ENCODE measurements around the gene HEPN1.
A peak's percentile ranks its signal among the peaks of the same experiment; 100 is the strongest.

Gene HEPN1

DNA sequence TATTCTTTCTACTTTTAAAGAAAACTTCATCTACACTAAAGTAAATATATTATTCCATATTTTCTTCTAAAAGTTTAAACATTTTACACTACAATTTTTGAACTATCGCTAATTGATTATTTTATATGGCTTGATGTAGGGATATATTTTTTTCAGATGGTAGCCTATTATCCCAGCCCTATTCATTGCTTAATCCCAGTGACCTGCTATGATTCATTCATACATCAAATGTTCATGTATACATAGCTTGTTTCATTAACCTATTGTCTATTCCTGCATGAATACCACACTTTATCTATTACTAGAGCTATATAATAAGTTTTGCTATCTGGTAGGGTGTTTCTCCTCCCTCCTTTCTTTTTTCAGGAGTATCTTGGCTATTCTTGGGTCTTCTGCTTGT, 16.4 kb upstream of the HEPN1 start:
- DNase-seq = no peak

DNA sequence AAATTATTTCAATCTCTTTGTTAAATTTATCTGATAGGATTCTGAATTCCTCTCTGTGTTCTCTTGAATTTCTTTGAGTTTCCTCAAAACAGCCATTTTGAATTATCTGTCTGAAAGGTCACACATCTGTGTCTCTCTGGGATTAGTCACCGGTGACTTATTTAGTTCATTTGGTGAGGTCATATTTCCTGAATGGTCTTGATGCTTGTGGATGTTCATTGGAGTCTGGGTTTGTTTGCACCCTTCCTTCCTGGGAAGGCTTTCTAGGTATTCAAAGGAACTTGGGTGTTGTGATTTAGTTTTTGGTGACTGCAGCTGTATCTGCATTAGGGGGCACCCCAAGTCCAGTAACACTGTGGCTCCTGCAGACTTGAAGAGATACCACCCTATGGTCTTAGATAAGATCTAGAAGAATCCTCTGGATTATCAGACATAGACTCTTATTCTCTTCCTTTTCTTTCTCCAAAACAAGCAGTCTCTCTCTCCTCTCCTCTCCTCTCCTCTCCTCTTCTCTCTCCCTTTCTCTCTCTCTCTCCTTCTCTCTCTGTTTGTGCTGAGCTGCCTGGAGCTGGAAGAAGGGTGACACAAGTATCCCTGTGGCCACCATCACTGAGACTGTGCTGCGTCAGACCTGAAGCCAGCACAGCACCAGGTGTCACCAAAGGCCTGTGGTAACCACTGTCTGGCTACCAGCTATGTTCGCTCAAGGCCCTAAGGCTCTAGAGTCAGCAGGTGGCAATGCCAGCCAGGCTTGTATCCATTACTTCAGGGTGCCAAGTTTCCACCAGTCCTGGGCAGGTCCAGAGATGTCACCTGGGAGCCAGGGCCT, 3.3 kb upstream of the HEPN1 start:
- no peak for DNase-seq

DNA sequence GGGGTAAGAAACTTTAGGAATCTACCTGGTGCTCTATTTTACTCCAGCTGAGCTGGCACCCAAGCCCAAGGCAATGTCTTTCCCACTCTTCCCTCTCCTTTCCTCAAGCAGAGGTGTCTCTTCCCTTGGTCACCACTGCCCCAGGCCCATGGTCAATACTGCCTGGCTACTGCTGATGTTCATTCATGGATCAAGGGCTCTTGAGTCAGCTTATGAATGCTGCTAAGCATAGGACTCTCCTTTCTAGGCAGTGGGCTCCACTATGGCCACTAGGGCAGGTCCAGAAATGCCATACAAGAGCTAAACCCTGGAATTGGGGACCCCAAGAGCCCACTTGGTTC, 2.7 kb upstream of the HEPN1 start:
- DNase-seq = no peak

DNA sequence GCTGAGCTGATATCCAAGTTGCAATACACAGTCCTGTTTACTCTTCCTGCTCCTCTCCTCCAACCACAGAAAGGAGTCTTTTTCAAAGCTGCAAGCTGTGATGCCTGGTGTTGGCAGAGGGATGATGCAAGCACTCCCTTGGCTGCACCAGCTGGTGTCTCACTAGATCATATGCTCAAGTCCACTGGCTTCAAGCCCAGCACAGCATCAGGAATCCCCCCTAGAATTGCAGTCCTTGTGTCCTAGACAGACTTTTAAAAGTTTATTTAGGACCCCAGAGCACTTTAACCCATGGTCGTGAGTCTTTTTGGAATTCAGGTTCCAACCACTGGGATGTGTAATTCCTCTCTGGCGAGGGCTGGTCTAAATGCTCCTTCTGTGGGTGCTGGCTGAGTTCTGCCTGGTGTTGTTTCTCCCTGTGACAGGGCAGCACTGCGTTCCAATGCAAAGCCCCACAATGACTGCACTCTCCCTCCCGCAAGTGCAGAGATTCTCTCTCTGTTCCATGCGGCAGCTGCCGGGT, 1.9 kb upstream of the HEPN1 start:
- DNase-seq = peak; percentile 88

DNA sequence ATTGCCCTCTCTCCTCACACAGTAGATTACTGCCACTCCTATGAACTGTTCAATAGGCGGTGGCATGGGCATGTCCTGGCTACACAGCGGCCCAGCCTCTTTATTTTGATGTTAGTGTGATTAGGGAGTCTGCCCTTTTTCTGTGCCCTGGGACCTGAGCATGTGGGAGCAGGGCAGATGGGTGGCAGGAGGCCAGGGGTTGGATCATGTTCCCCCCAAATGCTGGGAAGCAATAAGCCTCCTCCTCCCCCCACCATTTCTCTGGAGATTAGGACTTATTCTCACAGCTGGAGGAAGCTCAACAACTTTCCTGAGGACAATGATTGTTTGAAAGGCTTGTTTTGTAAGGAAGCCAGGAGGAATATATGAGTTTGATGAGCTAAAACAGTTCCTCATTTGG, 848 bp downstream of the HEPN1 start:
- DNase-seq = no peak

DNA sequence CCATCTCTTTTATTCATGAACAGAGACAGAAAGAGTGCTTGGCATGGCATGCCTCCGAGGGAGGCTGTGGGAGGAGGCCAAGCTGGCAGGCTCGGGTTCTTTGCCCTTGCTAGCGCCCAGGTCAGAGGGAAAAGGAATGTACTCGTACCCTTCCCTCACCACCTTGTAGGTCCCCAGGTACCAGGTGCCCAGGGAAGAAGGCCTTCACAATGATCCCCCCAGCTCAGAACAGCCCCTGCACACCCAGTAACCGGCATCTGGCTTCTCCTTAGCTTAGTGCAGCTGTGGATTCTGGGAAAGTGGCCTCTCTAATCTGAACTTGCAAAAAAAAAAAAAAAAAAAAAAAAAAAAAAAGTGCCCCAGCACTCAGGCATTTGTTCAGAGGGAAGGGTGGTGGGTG, 1.3 kb downstream of the HEPN1 start:
- no peak for DNase-seq

DNA sequence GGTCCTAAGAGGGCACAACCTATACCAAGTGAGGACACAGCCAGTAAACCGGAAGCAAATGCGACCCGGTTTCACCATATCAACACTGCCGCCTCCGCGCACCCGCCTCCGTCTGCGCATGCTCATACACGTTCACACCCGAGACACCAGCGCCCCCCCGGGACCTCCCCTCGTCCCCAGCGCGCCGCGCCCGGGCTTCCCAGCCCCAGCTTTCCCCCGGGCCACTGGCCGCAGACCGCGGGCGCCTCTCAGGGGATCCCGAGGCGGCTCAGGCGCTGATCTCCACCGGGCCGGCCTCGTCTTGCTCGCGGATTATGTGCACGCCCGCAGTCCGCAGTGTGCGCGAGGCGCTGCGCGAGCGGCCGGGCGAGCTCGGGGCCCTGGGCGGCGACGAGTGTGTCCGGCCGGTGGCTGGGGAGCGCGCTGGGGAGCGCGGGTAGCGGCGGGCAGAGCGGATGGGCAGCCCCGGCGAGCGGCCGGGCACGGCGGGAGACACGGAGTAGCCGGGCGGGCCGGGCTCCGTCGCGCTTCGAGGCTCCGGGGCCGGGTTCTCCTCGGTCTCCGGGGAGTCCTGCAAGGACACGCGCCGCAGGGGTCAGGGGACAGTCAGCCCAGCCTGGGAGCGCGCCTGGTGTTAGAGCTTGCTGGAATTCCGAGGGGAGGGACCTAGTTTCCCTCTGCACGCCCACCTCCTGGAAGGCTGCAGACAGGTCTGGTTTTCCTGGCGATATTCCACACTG, 2.0 kb downstream of the HEPN1 start:
- peak; percentile 28 for DNase-seq

DNA sequence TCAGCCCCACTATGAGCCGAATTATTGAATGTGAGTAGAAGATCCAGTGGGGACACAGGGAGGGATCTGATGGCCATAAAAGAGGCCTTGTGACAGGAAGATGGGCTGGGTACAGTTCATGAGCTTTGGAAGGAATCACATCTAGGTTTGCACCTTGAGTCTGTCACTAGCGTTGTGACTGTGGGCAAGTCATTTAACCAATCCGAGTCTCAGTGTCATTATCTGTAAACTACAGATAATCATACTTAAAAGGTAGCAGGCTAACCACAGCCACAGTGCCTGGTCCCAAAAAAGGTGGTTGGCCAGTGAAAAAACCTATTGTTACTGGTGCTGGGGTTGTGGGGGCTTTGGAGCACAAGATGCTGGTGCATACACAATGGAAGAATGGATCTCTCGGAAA, 3.8 kb downstream of the HEPN1 start:
- no peak for DNase-seq

DNA sequence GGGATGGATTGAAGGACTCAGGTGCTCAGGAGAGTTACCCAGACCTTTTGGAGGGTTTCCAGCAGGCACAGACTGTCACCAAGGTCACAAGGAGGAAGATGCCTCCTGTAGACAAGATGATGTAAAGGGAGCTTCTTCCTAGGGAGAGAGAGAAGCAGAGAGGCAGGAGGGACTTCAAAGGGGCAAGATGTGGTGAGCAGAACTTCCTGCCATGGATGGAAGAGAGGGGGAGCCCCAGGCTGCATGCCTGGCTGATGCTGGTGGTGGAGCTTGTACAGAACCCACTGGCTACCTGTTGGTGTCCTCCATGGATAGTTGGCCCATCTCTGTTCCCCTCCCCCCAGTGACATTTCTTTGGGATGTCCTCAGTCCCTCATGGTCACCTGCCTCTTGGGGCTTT, 4.2 kb downstream of the HEPN1 start:
- DNase-seq = no peak

DNA sequence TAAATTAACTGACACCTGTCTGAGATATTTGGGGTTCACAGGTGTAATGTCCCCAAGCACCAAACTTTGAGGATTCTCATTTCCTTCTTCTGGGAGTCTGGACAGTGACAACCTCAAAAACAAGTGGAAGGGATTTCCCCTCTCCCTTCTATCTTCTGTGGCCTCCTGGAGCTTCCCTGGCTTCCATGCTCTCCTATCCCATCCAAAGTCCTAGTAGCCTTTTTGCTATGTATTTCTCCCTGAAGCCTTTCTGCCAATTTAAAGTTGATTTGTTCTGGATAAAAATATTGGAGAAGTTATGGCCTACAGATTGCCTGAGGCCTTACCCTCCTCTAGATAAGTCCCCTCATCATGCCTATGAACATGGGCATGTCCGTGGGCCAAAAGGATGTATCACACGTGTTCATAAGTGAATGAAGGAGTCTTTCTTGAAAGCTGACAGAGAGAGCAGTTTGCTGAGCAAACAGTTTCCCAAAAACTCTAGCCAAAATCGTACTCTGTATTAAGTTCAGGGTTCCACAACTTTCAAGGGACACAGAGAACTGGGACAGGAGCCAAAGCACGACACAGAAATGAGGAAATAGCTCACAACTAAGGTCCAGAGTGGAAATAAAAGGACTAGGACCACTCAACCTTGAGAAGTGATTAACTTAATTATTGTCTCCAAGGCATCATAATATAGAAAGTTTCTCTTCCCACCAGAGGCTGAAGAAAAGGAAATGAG, 10.1 kb downstream of the HEPN1 start:
- no peak for DNase-seq

DNA sequence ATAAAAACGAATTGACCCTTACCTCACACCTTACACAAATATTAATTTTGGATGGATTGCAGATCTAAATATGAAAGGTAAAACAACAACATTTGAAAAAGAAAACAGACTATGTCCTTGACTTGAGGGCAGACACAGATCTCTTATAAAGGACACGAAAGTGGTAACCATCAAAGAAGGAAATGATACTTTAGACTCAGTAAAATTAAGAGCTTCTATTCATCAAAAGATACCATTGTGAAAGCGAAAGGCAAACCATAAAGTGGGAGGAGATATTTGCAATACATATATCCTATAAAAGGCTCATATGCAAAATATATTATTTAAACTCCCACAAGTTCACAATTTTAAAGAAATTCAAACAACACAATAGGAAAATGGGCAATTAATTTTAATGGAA, 11.7 kb downstream of the HEPN1 start:
- no peak for DNase-seq

DNA sequence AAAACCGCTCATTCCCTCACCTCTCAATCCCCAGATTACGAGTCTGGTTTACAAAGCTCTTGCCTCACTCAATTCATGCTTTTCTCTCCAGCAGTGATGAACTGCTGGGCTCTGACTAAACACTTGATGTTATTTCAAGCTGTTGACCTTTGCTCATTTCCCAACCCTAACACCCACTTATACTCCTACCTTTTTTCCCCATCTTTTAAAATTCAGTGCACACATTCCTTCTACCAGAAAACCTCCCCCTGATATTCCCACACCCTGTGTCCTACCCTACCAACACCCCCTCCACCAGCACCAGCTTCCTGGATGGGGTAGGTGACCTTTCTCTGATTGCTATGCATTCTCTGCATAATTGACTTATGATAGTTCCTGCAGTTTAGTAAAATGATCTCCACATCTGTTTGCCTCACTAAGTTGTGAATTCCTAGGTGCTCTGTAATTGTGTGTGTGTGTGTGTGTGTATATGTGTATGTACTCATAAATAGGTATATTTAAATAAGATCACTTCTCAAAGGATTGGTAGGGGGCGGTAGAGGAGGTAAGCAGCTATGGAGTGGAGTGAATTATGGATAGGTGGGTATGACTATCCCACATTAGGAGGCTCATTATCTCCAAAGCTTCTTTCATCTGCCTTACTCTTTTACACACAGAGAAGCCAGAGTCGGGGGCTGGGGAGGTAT, 16.0 kb downstream of the HEPN1 start:
- DNase-seq = no peak

DNA sequence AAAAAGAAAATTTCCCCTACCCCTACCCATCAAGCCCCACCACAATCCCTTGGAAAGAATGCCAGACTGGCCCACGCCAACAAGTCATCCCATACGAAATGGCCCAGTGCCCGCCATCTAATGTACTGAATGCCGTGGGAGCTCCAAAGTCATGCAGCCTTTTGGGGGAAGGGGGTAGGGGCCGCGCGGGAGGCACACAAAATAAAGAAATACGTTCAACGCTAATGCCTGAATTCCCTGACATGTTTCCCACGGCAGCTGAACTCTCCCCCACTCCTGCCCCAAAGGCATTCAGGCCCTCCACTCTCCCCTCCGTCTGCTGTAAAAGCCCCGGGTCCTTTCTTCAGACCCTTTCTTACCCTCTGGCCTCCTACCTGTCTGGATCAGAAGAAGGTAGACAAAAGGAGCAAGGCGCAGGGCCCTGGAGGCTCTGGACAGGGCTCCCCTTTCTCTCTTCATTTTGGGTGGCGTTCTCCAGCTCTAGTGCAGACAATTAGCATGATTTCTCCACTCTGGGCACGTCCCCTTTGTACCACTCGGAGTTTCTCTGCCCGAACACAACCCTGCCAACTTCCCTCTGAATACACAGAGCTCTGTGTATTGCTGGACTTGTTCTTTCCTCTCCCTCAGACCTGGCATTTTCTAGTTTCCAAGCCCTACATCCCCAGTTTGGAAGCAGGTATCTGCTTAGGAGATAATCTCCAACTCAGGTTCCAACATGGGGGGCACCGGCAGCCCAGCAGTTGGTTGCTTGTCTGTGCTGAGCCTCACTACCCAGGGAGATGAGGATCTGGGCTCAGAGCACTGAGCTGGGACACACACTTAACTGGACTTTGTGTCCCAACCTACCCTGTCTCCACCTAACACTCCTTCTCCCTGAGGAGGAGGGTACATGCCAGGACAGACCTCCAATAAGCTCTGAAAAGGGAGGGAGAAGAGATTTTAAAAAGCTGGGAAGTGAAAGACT, 16.8 kb downstream of the HEPN1 start, which contains the start of gene HEPACAM:
TSS of gene HEPACAM (minus strand) at position 500 of the 967 bp plus-strand sequence. CDS start at position 459, 41 bp downstream.
- DNase-seq = no peak

DNA sequence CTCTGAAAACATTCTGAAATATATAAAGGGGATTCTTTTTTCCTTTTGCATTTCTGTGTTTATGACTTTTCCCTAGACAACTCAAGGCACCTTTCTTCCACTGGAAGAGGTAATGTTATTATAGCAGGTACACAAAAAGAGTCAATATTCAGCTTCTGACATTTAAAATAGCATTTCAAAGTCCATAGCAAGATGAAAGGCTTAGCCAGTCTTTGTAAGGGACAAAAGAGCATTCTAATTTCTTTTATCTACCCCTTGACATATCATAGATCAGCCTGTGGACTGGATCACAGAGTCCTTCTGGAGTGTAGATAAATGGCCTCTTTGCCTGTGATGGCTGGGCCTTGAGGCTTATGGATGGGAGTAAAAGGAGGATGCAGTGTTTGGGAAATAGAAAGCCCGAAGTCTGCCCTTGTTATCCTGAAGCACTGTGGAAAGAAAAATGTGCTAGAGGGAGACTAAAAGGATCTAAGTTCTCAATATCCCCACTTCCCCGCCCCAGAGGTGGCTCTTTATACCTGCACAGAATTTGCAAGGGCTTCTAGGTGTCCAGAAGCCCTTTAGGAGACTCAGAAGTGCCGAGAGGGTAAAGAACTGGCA, 18.4 kb downstream of the HEPN1 start:
- no peak for DNase-seq

DNA sequence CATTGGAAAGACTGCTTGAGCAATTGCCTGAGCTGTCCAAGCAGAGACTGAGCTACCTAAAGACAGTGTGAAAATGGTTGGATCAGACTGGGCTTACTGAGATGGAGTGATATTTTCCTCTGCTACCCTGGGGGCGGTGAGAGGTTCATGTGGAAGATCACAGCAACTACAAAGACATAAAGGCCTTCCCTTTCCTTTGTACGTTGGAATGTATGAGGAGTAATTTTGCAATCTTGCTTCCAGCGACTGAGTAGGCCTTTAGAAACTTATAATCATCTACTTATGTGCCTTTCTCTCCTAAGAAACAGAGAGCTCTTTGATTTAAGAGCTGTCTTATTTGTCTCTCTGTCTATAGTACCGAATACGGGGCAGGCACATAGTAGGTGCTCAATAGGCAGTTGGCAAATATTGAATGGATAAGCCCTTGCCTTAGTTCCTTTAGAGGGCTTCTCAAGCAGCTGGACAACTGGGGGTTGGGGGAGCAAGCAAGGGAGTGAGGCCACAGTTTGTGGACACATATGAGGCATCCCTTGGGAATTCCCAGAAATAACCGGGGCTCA, 19.2 kb downstream of the HEPN1 start:
- no peak for DNase-seq

DNA sequence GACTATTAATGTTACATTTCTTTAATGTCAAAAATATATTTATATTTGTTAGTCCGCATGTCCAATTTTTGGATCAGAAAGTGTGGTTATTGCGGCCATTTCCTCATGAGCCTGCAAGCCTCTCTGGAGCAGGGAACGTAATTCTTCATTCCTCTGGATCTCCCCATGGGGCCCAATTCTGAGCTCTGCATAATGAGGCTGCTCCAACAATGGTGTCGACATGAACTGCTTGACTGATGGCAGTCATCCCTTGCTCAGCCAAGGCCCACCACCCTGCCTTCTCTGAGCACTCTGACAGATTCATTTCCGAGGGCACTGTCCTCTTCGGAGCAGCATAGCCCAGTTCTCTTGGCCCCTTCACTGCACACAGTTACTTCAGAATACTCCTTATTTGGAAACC, 19.9 kb downstream of the HEPN1 start:
- no peak for DNase-seq

DNA sequence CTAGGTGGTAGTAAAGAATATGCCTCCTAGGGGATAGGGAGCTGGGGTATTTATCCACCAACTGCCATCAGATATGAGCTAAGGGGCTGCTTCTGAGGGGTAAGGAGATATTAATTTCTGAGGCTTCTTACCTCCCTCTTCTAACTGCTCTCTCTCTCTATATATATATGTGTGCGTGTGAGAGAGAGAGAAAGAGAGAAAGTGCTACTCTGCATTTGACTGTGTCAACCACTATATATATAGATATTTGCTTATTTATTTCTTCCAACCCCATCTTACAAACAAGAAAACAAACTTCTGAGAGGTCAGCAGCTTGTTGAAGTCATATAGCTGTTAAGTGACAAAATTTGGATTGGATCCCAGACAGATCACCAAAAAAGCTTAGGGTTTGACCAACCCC, 22.7 kb downstream of the HEPN1 start:
- DNase-seq = no peak

DNA sequence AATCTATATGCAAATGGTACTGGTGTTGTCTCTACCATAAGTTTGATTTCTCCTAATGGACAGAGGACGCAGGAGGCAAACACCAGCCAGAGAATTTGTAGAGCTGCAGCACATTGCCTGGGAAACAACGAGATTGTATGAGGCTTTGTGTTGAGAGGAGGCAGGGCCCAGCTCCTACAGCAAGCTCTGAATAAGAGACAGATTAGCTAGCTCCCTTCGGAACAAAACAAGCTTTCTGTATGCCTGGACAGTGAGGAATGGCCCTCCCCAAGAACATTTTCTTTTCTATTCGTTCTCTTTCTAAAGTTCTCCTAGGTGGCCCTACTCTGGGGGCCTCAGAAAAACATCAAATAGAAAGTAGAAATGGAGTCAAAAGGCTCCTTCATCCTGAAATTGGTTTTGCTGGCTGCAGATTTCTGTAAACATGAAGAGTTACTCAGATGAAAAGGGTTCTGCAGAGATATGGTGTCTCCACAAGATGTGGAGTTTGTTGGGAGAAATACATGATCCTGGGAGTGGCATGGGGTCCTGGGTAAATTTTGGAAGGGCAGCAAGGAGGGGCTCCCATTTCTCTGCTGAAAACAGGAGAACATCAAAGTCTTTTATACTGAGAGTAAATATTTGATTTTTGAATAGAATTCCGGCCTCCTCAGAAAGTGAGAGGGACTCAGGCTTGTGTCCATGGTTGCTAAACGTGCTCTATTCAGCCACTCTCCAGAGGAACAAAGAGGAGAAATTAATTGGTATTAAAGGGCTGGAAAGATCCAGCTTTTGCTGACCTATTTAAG, 23.6 kb downstream of the HEPN1 start:
- DNase-seq = no peak

DNA sequence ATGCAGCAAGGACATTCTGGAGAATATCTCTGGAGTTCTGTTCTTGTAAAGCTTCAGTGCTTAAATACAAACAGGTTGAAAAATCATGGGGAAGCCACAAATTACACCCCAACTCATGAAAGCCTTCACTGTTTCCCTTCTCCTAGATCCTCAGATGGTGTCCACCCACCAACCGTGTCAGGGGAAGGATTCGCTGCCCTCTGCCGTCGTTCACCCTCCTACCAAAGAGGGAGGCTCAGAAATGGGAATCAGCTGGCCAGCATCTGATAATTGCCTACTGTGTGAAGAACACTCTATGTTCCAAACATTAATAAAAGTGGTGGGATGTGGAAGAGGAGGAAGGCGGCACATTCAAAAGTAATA, 24.2 kb downstream of the HEPN1 start:
- DNase-seq = no peak

DNA sequence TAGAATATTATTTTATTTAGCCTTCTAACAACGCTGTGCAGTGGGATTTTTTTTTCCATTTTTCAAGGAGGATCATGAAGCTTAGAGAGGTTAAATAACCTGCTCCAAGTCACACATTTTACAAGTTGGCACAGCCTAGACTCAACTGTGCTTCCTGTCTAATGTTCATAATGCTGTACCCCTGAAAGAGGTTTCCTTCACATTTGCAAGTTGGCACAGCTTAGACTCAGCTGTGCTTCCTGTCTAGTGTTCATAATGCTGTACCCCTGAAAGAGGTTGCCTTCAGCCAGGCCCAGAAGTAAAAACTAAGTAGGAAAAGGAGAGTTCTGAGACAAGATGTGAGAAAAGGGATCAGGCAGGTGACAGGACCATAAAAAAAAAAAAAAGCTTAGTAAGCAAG, 24.7 kb downstream of the HEPN1 start:
- DNase-seq = no peak

Measured in NCI-H446 treated with DMSO at 0.1 percent for 48 hours (cell line).